PC-9 (cell line): Measurements from ENCODE around the gene DRAM2. TPM values are rescaled to one million over a fixed set of nuclear protein-coding genes. Genes with fewer than 3 reads are reported as not detected.

Experiments used
- BruUV-seq: library from RNA; stranded (reverse); fragments of 400-500 nt; replicated peaks from 2 replicates; lab custom pipeline; 2021; lab: Mats Ljungman, UMichigan
- CTCF ChIA-PET: fragments of 300-600 bp; sonication (Branson Sonifier 250); formaldehyde crosslinking; loops from one replicate; lab custom pipeline; 2022; ENCODE audit warnings: antibody characterized with exemption; lab: Charles Lee
- POLR2A ChIA-PET: fragments of 300-600 bp; sonication (Branson Sonifier 250); formaldehyde crosslinking; loops from one replicate; lab custom pipeline; 2022; ENCODE audit warnings: antibody characterized with exemption; ENCODE audit not compliant: unreplicated experiment; lab: Charles Lee
- DNase-seq, 2 experiments: peaks; one replicate each; pipeline versions ENCODE4 v3.0.0 to v3.0.0-alpha.2; 2015 to 2022; ENCODE audit warnings: mixed read lengths in 1 of 2
- H2AFZ ChIP-seq: fragments of 200-600 bp; sonication (generic); 2 replicates; pipeline ENCODE4 v1.8.1; 2017; ENCODE audit warnings: antibody characterized with exemption
- H3F3A ChIP-seq: fragments of 200-600 bp; sonication (generic); 2 replicates; pipeline ENCODE4 v1.8.1; 2017; ENCODE audit warnings: antibody characterized with exemption, mild to moderate bottlenecking, low read depth; ENCODE audit not compliant: insufficient read depth
- H3K27ac ChIP-seq: fragments of 200-600 bp; sonication (generic); 2 replicates; pipeline ENCODE4 v1.6.1; 2016; ENCODE audit warnings: mixed run types
- H3K27me3 ChIP-seq: fragments of 200-600 bp; sonication (generic); 2 replicates; pipeline ENCODE4 v1.6.1; 2016; ENCODE audit warnings: low read depth, mixed run types; ENCODE audit not compliant: insufficient read depth
- H3K36me3 ChIP-seq: fragments of 200-600 bp; sonication (generic); 2 replicates; pipeline ENCODE4 v1.6.1; 2016; ENCODE audit warnings: low read depth, mixed run types
- H3K4me1 ChIP-seq: fragments of 200-600 bp; sonication (generic); replicated peaks from 2 replicates; pipeline ENCODE4 v1.6.1; 2016; ENCODE audit warnings: mixed run types; ENCODE audit not compliant: insufficient read depth
- H3K4me2 ChIP-seq: fragments of 200-600 bp; sonication (generic); 2 replicates; pipeline ENCODE4 v1.6.1; 2017; ENCODE audit warnings: mixed run types
- H3K4me3 ChIP-seq: fragments of 200-600 bp; sonication (generic); 2 replicates; pipeline ENCODE4 v1.6.1; 2016; ENCODE audit warnings: mixed run types
- H3K79me2 ChIP-seq: fragments of 200-600 bp; sonication (generic); 2 replicates; pipeline ENCODE4 v1.6.1; 2017; ENCODE audit warnings: low read depth, mixed run types
- H3K9me2 ChIP-seq: fragments of 200-600 bp; sonication (generic); 2 replicates; pipeline ENCODE4 v1.8.1; 2017; ENCODE audit warnings: mild to moderate bottlenecking; ENCODE audit not compliant: insufficient read depth
- H3K9me3 ChIP-seq: fragments of 200-600 bp; sonication (generic); 2 replicates; pipeline ENCODE4 v1.8.1; 2016; ENCODE audit warnings: low read depth; ENCODE audit not compliant: insufficient read depth
- H4K20me1 ChIP-seq: fragments of 200-600 bp; sonication (generic); 2 replicates; pipeline ENCODE4 v1.8.1; 2017; ENCODE audit not compliant: insufficient read depth
- CTCF ChIP-seq: fragments of 200-600 bp; sonication (generic); conservative IDR thresholded peaks from 2 replicates; pipeline ENCODE4 v1.6.1; 2017; ENCODE audit warnings: mixed run types, antibody characterized with exemption, mild to moderate bottlenecking, moderate library complexity
- EZH2 ChIP-seq: fragments of 200-600 bp; sonication (generic); IDR thresholded peaks from 2 replicates; pipeline ENCODE4 v1.8.0; 2017; ENCODE audit warnings: antibody characterized with exemption, low read depth
- intact Hi-C: fragments of 100-400 bp; cut with micrococcal nuclease; formaldehyde crosslinking; loops from one replicate; pipeline ENCODE4 v1.10.0; 2022; ENCODE audit not compliant: unreplicated experiment
- total RNA-seq: library from RNA; stranded (reverse); gene quantifications from 2 replicates; pipeline ENCODE4 v1.2.3, GENCODE V29; 2021

The DRAM2 gene
- total RNA-seq, 1 experiment from 2014 or later = 37.9 TPM

- Histone ChIP-seq H3K36me3 (no peaks in the 10 kb centered on the region; the same call in 1 of the 2 replicates), H3K4me1 (peaks cover 8% of the 10 kb centered on the region; the same call in 1 of the 2 replicates), H3K4me2 (0 out of 2 replicates have a peak overlapping the region, but pooled peaks have one; percentile 0), H3K79me2 (no peaks in the 10 kb centered on the region), H3K4me3 (no peak overlapping the region), H3K27me3 (no peaks in the 10 kb centered on the region), H3K9me2 (no peaks in the 10 kb centered on the region), H4K20me1 (no peaks in the 10 kb centered on the region), H3F3A (peaks cover 6% of the 10 kb centered on the region; the same call in 1 of the 2 replicates), H3K27ac (no peak overlapping the region), H3K9me3 (no peaks in the 10 kb centered on the region; the same call in none of the 2 replicates), H2AFZ (no peak overlapping the region)
- intact Hi-C loops = no loop called here
- ChIA-PET CTCF (no interaction called here), POLR2A (no interaction called here)
- BruUV-seq = no TSS peak
- peak in 1 of 2 experiments; percentile 64 for DNase-seq
- TF ChIP-seq EZH2 (no peak), CTCF (no peak)
Observed at GRCh38 chr1:111110197-111110899, 29.5 kb downstream of the DRAM2 start.

- ChIA-PET POLR2A (no interaction called here), CTCF (no interaction called here)
- no peaks in the 10 kb centered on the region for H3K9me2 ChIP-seq
- H4K20me1 ChIP-seq = no peaks in the 10 kb centered on the region
- no peak for TF ChIP-seq EZH2
- no peak for TF ChIP-seq CTCF
- no peak overlapping the region for H3K4me2 ChIP-seq
- H3K27me3 ChIP-seq = no peaks in the 10 kb centered on the region
- no peak overlapping the region for H3K27ac ChIP-seq
- H3K79me2 ChIP-seq = no peaks in the 10 kb centered on the region
- no peak overlapping the region for H3K4me3 ChIP-seq
- BruUV-seq = no TSS peak
- DNase-seq = no peak
- peaks cover 32% of the 10 kb centered on the region for H3K4me1 ChIP-seq
- H2AFZ ChIP-seq = no peak overlapping the region
- no peaks in the 10 kb centered on the region for H3K36me3 ChIP-seq
- H3F3A ChIP-seq = peaks cover 20% of the 10 kb centered on the region; the same call in 1 of the 2 replicates
- intact Hi-C loops = no loop called here
- peaks cover 19% of the 10 kb centered on the region for H3K9me3 ChIP-seq
Observed at GRCh38 chr1:111104981-111105380, 34.9 kb downstream of the DRAM2 start.

DNA sequence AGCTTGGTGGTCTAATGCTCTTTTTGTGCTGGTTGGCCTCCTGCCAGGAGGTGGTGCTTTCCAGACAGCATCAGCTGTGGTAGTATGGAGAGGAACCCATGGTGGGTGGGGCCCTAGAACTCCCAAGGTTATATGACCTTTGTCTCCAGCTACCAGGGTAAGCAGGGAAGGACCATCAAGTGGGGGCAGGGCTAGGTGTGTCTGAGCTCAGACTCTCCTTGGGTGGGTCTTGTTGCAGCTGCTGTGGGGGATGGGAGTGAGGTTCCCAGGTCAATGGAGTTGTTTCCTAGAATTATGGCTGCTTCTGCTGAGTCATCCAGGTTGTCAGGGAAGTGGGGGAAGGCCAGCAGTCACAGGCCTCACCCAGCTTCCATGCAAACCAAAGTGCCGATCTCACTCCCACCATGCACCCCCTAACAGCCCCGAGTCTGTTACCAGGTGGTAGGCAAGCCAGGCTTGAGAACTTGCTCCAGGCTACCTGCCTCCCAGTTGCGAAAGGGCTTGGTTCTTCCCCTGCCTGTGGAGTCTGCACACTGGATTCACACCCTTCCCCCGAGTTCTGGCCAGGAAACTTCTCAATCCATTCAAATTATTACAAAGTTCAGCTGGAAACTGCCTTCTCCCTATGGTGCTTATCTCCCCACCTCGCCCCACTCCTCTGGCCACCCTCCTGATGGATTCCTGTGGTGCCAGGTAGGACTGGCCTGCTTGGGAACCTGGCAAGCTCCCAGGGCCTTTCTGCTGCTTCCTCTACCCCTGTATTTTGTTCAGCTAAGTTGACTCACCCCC, 37.8 kb downstream of the DRAM2 start:
- CTCF ChIA-PET = interaction anchor here (0.5 kb wide), 1 partner anchor 986 kb away, joined by 3 read pairs; no protein-coding TSS in a partner anchor
- Histone ChIP-seq H3F3A (peaks cover 23% of the 10 kb centered on the region; the same call in 1 of the 2 replicates), H4K20me1 (no peaks in the 10 kb centered on the region), H3K9me2 (no peaks in the 10 kb centered on the region), H3K9me3 (peaks cover 30% of the 10 kb centered on the region), H2AFZ (peak overlapping the region; percentile 57), H3K4me3 (peak overlapping the region; percentile 22; the same call in 1 of the 2 replicates), H3K27ac (peak overlapping the region; percentile 96), H3K27me3 (no peaks in the 10 kb centered on the region), H3K4me1 (peaks cover 32% of the 10 kb centered on the region), H3K36me3 (no peaks in the 10 kb centered on the region), H3K79me2 (no peaks in the 10 kb centered on the region), H3K4me2 (peak overlapping the region; percentile 61)
- intact Hi-C loops = no loop called here
- POLR2A ChIA-PET = interaction anchor here (0.5 to 0.6 kb wide), 2 partner anchors 56 to 138 kb away, joined by 3 to 4 read pairs; partner anchors contain the start of gene LRIF1
- BruUV-seq = TSS peak; percentile 41
- DNase-seq = peak; percentile 70 to 95
- TF ChIP-seq EZH2 (no peak), CTCF (no peak)
